Esophagus muscularis mucosa (tissue), 4 donors: ENCODE results near the gene MRPL32. TPM values are rescaled to one million over a fixed set of nuclear protein-coding genes. Genes with fewer than 3 reads are reported as not detected.

Experiments
- DNase-seq: peaks from one replicate; pipeline ENCODE4 v3.0.0-alpha.2; 2017; ENCODE audit errors: extremely low spot score
- H3K27ac ChIP-seq, 4 donors: fragments of 200-600 bp; sonication (generic); replicated peaks in 1 of 4; 1 replicate in 3 of 4; 2 replicates in 1 of 4; pipeline ENCODE4 v1.5.1; 2016 to 2019; ENCODE audit warnings: mild to moderate bottlenecking in 1 of 4
- H3K27me3 ChIP-seq, 4 donors: fragments of 200-600 bp; sonication (generic); one replicate each; pipeline versions ENCODE4 v1.5.1 to v1.6.0; 2016 to 2019
- H3K36me3 ChIP-seq, 4 donors: fragments of 200-600 bp; sonication (generic); one replicate each; pipeline ENCODE4 v1.5.1; 2016 to 2019
- H3K4me1 ChIP-seq, 4 donors: fragments of 200-600 bp; sonication (generic); one replicate each; pipeline ENCODE4 v1.5.1; 2016 to 2019
- H3K4me3 ChIP-seq, 4 donors: fragments of 200-600 bp; sonication (generic); 1 replicate in 2 of 4; 2 replicates in 2 of 4; pipeline ENCODE4 v1.5.1; 2016 to 2019; ENCODE audit warnings: mild to moderate bottlenecking in 4 of 4, moderate library complexity in 1 of 4
- H3K9me3 ChIP-seq, 4 donors: fragments of 200-600 bp; sonication (generic); 1 replicate in 3 of 4; 2 replicates in 1 of 4; pipeline ENCODE4 v1.5.1; 2016 to 2019
- CTCF ChIP-seq, 3 experiments: fragments of 200-600 bp in 2 of 3; fragments of 450-650 bp in 1 of 3; sonication (generic) in 2 of 3; IDR thresholded peaks; one replicate each; pipeline ENCODE4 v1.5.1; 2017 to 2019; ENCODE audit warnings: antibody characterized with exemption in 3 of 3, mild to moderate bottlenecking in 2 of 3, moderate library complexity in 1 of 3
- EP300 ChIP-seq: sonication (generic); formaldehyde crosslinking; IDR thresholded peaks from one replicate; pipeline ENCODE4 v1.6.1; 2017; ENCODE audit warnings: antibody characterized with exemption
- POLR2A ChIP-seq: fragments of 450-650 bp; IDR thresholded peaks from one replicate; pipeline ENCODE4 v1.6.1; 2017; ENCODE audit warnings: antibody characterized with exemption, moderate library complexity, mild to moderate bottlenecking, low read depth
- POLR2AphosphoS5 ChIP-seq, 2 donors: sonication (generic); formaldehyde crosslinking; IDR thresholded peaks; one replicate each; pipeline ENCODE4 v1.6.1; 2017; ENCODE audit warnings: antibody characterized with exemption in 2 of 2
- WGBS: methylation state at CpG from one replicate; pipeline ENCODE4 v1.1.5; 2018; 5-methylcytosine and 5-hydroxymethylcytosine counted together
- intact Hi-C: fragments of 100-400 bp; cut with DNase I; formaldehyde crosslinking; loops from one replicate; pipeline ENCODE4 v1.15.1; 2023
- total RNA-seq, 4 donors: library from RNA; depleted of rRNA; stranded (reverse); fragments of >200 nt; gene quantifications; one replicate each; pipeline versions ENCODE4 v1.1.0 to v1.2.1, GENCODE V29; 2016

MRPL32 gene
- total RNA-seq, 4 donors from 2014 or later: 40.5 to 63.3 (median 45.8) TPM

GRCh38 chr7:42946627-42946950, 14.4 kb downstream of the MRPL32 start:
- H3K27me3 ChIP-seq: no peaks in the 10 kb centered on the region
- intact Hi-C loops: no loop called here
- no peaks in the 10 kb centered on the region for H3K9me3 ChIP-seq
- WGBS: 97% methylated on average over 2 of the region's 2 CpGs
- DNase-seq: no peak
- H3K4me3 ChIP-seq: no peak overlapping the region
- H3K27ac ChIP-seq: no peak overlapping the region
- TF ChIP-seq POLR2AphosphoS5 (IDR thresholded peaks at IDR 0.05) (no peak), CTCF (IDR thresholded peaks at IDR 0.05) (no peak), EP300 (no peak), POLR2A (no peak)
- no peaks in the 10 kb centered on the region for H3K36me3 ChIP-seq
- peaks cover 0 to under 1% (median 0%) of the 10 kb centered on the region in 4 donors for H3K4me1 ChIP-seq

GRCh38 chr7:42947521-42947920, 15.3 kb downstream of the MRPL32 start:
- intact Hi-C loops: no loop called here
- H3K27me3 ChIP-seq: no peaks in the 10 kb centered on the region
- H3K36me3 ChIP-seq: no peaks in the 10 kb centered on the region
- no peak overlapping the region for H3K27ac ChIP-seq
- TF ChIP-seq CTCF (IDR thresholded peaks at IDR 0.05): no peak
- TF ChIP-seq EP300: no peak
- no peak for TF ChIP-seq POLR2A
- TF ChIP-seq POLR2AphosphoS5 (IDR thresholded peaks at IDR 0.05): no peak
- 73% methylated on average over 2 of the region's 2 CpGs for WGBS
- H3K9me3 ChIP-seq: no peaks in the 10 kb centered on the region
- no peak overlapping the region for H3K4me3 ChIP-seq
- no peaks in the 10 kb centered on the region for H3K4me1 ChIP-seq
- no peak for DNase-seq

GRCh38 chr7:42950417-42950816, 18.2 kb downstream of the MRPL32 start:
- Histone ChIP-seq H3K4me1 (no peaks in the 10 kb centered on the region), H3K4me3 (no peak overlapping the region), H3K36me3 (no peaks in the 10 kb centered on the region), H3K27ac (no peak overlapping the region), H3K9me3 (no peaks in the 10 kb centered on the region), H3K27me3 (no peaks in the 10 kb centered on the region)
- intact Hi-C loops: no loop called here
- WGBS: 81% methylated on average over 3 of the region's 3 CpGs
- no peak for DNase-seq
- TF ChIP-seq POLR2AphosphoS5 (IDR thresholded peaks at IDR 0.05): no peak

GRCh38 chr7:42952328-42952727, 20.2 kb downstream of the MRPL32 start:
- Histone ChIP-seq H3K27ac (no peak overlapping the region), H3K4me1 (no peaks in the 10 kb centered on the region), H3K36me3 (no peaks in the 10 kb centered on the region), H3K4me3 (no peak overlapping the region), H3K9me3 (no peaks in the 10 kb centered on the region), H3K27me3 (no peaks in the 10 kb centered on the region)
- WGBS: 71% methylated on average over 4 of the region's 4 CpGs
- DNase-seq: no peak
- intact Hi-C loops: no loop called here
- no peak for TF ChIP-seq CTCF (IDR thresholded peaks at IDR 0.05)
- TF ChIP-seq EP300: no peak

GRCh38 chr7:42953994-42954393, 21.8 kb downstream of the MRPL32 start:
- Histone ChIP-seq H3K9me3 (no peaks in the 10 kb centered on the region), H3K4me1 (no peaks in the 10 kb centered on the region), H3K27me3 (no peaks in the 10 kb centered on the region), H3K36me3 (no peaks in the 10 kb centered on the region), H3K27ac (no peak overlapping the region), H3K4me3 (no peak overlapping the region)
- TF ChIP-seq CTCF (IDR thresholded peaks at IDR 0.05) (no peak), POLR2AphosphoS5 (IDR thresholded peaks at IDR 0.05) (no peak), POLR2A (no peak), EP300 (no peak)
- intact Hi-C loops: no loop called here
- DNase-seq: no peak
- WGBS: 87% methylated on average over 4 of the region's 4 CpGs
